ENCODE data around the gene HUNK.

The HUNK gene

DNA sequence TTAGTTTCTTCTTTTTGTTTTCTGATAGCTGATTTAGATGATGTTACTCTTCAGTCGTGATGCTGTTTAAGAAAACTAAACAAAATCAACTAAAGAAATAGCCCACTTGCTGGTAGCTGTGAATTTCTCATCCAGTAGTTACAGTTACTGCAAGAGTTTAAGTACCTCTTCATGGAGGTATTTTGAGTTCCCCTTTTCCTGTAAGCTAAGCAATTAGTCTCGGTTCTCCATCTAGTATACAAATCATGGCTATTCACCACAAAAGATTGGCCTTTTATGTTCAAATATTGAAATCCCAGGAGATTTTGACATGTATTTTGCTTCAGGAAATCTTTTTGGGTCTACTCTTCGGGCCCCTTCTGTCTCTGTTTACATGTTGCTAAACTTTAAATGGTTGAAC is 31.1 kb downstream of the HUNK start:
- Histone ChIP-seq H3K4me1 (ENCODE audit: control insufficient read depth in 2 of 2, insufficient read depth in 2 of 2, low read length in 2 of 2) (peaks cover 13 to 34% of the 10 kb centered on the region in 2 donors), H3K27me3 (ENCODE audit: control insufficient read depth in 2 of 2, insufficient read depth in 2 of 2, low read length in 2 of 2) (no peaks in the 10 kb centered on the region), H3K27ac (ENCODE audit: low read depth in 2 of 2, low read length in 2 of 2) (no peak overlapping the region), H3K36me3 (ENCODE audit: control insufficient read depth in 2 of 2, insufficient read depth in 2 of 2, low read length in 2 of 2) (no peaks in the 10 kb centered on the region), H3K9me3 (ENCODE audit: control insufficient read depth in 2 of 2, low read length in 2 of 2) (no peaks in the 10 kb centered on the region), H3K4me3 (ENCODE audit: low read length in 2 of 2) (no peak overlapping the region), H3K9ac (ENCODE audit: low read depth in 1 of 2, low read length in 2 of 2) (no peak overlapping the region)

DNA sequence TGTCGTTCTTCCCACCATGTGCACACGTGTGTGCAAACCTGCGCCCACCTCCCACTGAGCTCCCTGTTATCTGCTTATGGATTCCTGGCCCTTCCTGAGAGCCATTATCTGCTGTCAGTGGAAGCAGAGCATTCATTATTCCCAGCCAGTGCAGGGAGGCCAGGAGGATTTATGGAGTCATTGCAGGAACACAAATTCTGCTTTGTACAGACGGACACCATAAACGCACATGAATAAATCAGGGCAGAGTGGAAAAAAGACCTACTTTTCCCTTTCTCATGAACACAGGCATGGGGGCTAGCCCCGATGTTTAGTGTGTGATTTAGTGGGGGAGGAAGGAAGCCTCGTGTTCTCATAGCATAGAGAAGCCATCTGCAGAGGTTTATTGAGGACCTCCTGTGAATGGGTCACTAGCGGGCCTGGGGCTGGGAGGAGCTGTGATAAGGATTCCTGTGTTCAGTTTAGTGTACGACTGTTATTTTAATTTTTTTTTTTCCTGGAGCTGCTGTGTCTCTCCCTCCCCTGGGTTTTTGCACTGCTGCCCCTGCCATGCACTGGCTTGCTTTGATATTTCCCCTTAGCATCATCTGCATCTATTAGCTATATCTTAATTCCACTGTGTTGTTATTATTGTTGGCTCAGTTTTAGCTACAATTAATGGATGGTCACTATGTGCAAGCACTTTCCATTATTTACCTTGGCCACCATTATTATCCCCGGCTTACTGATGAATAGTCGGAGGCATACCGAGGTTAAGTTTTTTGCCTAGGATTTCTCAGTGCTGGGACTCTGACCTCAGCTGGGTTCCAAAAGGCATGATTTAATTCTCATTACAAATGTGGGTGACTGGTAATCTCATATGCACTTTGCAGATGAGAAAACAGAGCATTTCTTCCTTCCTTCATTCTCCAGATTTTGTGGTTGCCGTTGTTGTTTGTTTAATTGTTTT is 33.0 kb downstream of the HUNK start:
- no peaks in the 10 kb centered on the region for H3K9me3 ChIP-seq (ENCODE audit: control insufficient read depth in 2 of 2, low read length in 2 of 2)

DNA sequence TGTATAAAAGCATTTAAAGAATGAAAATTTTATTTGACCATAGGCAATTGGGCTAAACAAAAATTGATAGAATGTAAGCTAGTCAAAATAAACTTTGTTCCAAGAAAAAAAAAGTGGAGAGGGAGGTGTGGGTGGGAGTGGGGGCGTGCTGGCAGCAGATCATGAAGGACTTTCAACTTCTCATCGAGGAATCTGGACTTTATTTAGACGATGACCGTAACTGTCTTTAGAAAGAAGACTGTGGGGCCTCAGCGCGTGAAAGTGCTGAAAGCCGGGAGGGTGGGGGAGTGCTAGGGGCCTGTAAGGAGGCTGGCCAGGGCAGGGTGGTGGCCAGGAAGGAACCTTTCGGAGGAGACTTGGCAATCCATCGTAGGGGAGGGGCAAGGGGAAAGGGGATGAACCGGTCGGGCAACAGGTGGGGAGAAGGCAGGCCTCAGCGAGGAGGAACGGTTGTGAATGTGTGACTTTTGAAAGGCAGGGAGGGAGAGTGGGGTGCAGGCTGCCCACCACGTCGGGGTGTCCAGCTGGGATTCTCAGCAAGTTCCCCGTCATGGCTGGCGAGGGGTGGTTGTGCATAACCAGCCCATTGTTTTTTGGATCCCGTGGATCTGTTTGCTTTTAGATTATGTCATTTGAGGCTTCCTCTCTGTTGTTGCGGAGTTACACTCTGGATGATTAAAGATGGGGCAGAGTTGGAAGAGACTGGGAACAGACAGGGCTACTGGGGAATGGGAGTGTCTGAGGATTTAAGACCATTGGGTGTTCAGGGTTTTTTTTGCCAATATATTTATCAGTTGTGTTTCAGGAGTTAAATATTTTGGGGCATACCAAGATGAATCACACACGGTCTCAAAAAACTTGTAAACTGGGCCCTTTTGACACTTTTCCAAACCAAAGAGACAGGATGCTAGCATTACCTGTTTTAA is 35.5 kb downstream of the HUNK start:
- peaks cover 0 to 6% of the 10 kb centered on the region in 2 donors for H3K4me1 ChIP-seq (ENCODE audit: control insufficient read depth in 2 of 2, insufficient read depth in 2 of 2, low read length in 2 of 2)
- no peaks in the 10 kb centered on the region for H3K9me3 ChIP-seq (ENCODE audit: control insufficient read depth in 2 of 2, low read length in 2 of 2)
- no peak overlapping the region for H3K9ac ChIP-seq (ENCODE audit: low read depth in 1 of 2, low read length in 2 of 2)
- H3K4me3 ChIP-seq (ENCODE audit: low read length in 2 of 2), result no peak overlapping the region
- no peaks in the 10 kb centered on the region for H3K27me3 ChIP-seq (ENCODE audit: control insufficient read depth in 2 of 2, insufficient read depth in 2 of 2, low read length in 2 of 2)
- no peak overlapping the region for H3K27ac ChIP-seq (ENCODE audit: low read depth in 2 of 2, low read length in 2 of 2)
- H3K36me3 ChIP-seq (ENCODE audit: control insufficient read depth in 2 of 2, insufficient read depth in 2 of 2, low read length in 2 of 2), result no peaks in the 10 kb centered on the region

More for the DNA sequence above, 33.0 kb downstream of the HUNK start:
- Histone ChIP-seq H3K9ac (ENCODE audit: low read depth in 1 of 2, low read length in 2 of 2) (no peak overlapping the region), H3K4me3 (ENCODE audit: low read length in 2 of 2) (no peak overlapping the region), H3K27me3 (ENCODE audit: control insufficient read depth in 2 of 2, insufficient read depth in 2 of 2, low read length in 2 of 2) (no peaks in the 10 kb centered on the region), H3K27ac (ENCODE audit: low read depth in 2 of 2, low read length in 2 of 2) (no peak overlapping the region), H3K4me1 (ENCODE audit: control insufficient read depth in 2 of 2, insufficient read depth in 2 of 2, low read length in 2 of 2) (peaks cover 2 to 18% of the 10 kb centered on the region in 2 donors), H3K36me3 (ENCODE audit: control insufficient read depth in 2 of 2, insufficient read depth in 2 of 2, low read length in 2 of 2) (no peaks in the 10 kb centered on the region)

DNA sequence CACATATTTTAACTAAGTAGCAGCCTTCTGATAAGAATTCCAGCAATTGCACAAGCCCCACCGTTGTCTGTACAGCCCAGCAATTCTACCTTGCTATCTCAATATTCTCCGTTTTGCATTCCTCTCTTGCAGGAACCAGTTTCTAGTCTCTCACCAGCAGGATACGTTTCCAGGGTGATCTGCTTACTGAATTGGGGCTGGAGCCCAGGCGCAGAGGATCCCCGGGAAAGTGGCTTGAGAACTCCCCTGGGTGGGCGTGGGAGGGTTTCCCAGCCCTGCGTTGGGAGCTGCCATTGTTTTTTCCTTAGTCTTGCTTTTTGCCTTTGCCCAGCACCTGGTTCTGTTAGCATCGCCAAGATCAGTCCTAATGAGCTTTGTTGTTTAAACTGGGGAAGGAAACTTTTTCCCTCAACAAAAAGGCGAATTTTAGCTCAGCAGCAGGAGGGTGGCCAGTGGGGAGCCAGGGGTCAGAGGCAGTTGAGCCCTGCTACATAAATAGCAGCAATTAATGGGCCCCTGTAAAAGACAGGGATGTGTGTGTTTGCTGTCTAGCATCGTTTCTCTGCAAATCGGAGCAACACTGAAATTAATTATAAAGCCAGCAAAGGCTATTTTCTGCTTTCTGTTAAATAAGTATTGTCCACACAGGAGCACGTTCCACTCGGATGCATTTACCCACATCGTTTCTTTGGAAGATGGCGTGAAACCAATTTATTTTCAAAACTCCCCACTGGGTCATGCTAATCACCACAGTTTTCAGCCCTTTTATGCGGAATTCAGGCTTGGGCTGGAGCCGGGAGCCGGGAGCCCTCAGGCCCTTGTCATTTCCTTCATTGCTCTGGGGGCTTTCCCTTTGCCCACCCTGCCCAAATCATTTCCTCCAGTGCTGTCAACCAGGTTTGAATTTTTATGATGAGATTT is 36.6 kb downstream of the HUNK start:
- H3K27ac ChIP-seq (ENCODE audit: low read depth in 2 of 2, low read length in 2 of 2), result no peak overlapping the region

DNA sequence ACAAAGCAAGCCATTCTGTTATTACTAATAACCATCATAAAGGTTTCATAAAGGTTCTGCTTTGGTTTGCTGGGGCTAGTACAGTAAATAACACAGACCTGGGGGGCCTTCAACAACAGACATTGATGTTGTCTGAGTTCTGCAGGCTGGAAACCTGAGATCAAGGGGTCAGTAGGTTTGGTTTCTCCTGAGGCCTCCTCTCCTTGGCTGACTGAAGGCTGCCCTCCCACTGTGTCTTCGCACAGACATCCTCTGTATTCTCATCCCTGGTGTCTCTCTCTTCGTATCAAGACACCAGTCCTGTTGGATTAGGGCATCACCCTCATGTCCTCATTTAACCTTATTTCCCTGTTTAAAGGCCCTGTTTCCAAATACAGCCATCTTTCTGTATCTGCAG is 37.3 kb downstream of the HUNK start:
- H3K4me3 ChIP-seq (ENCODE audit: low read length in 2 of 2), result no peak overlapping the region
- no peaks in the 10 kb centered on the region for H3K9me3 ChIP-seq (ENCODE audit: control insufficient read depth in 2 of 2, low read length in 2 of 2)
- H3K27ac ChIP-seq (ENCODE audit: low read depth in 2 of 2, low read length in 2 of 2), result no peak overlapping the region
- H3K4me1 ChIP-seq (ENCODE audit: control insufficient read depth in 2 of 2, insufficient read depth in 2 of 2, low read length in 2 of 2), result peaks cover 0 to 6% of the 10 kb centered on the region in 2 donors
- H3K27me3 ChIP-seq (ENCODE audit: control insufficient read depth in 2 of 2, insufficient read depth in 2 of 2, low read length in 2 of 2), result no peaks in the 10 kb centered on the region
- H3K36me3 ChIP-seq (ENCODE audit: control insufficient read depth in 2 of 2, insufficient read depth in 2 of 2, low read length in 2 of 2), result no peaks in the 10 kb centered on the region
- no peak overlapping the region for H3K9ac ChIP-seq (ENCODE audit: low read depth in 1 of 2, low read length in 2 of 2)

More for the DNA sequence above, 36.6 kb downstream of the HUNK start:
- no peaks in the 10 kb centered on the region for H3K9me3 ChIP-seq (ENCODE audit: control insufficient read depth in 2 of 2, low read length in 2 of 2)
- no peak overlapping the region for H3K4me3 ChIP-seq (ENCODE audit: low read length in 2 of 2)
- no peaks in the 10 kb centered on the region for H3K36me3 ChIP-seq (ENCODE audit: control insufficient read depth in 2 of 2, insufficient read depth in 2 of 2, low read length in 2 of 2)
- peaks cover 0 to 6% of the 10 kb centered on the region in 2 donors for H3K4me1 ChIP-seq (ENCODE audit: control insufficient read depth in 2 of 2, insufficient read depth in 2 of 2, low read length in 2 of 2)
- no peaks in the 10 kb centered on the region for H3K27me3 ChIP-seq (ENCODE audit: control insufficient read depth in 2 of 2, insufficient read depth in 2 of 2, low read length in 2 of 2)
- no peak overlapping the region for H3K9ac ChIP-seq (ENCODE audit: low read depth in 1 of 2, low read length in 2 of 2)

DNA sequence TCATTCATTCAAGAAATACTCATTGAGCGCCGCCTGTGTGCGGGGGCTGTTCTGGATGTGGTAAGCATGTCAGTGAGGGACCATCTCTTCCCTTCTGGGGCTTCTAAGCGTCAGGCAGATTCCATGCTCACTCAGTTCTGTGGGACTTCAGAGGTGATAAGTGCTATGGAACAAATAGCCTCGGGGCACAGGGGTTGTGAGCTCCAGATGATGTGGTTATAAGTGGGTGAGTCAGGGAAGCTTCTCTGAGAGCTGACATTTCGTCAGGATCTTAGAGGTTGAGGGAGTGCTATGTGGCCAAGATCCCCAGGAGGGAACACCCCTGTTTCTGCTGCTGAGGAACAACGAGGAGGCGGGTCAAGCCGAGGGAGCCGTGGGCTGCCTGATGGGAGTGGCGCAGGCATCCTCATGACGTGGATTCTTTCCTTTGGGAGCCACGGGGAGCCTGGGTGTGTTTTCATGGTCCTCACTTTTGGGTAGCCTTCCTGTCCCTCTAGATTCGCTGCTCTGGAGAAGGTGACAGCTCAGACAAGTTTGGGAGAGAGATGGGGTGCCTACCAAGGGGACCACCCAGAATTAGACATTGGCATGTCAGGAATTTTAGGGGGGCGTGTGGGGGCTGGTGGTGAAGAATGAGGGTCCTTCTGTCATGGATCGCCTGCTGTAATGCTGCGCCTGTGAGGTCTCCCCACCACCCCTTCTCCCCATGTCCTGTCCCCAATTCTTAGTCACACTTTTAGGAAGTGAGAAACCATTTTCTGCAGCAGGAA is 38.5 kb downstream of the HUNK start:
- Histone ChIP-seq H3K36me3 (ENCODE audit: control insufficient read depth in 2 of 2, insufficient read depth in 2 of 2, low read length in 2 of 2) (no peaks in the 10 kb centered on the region), H3K4me1 (ENCODE audit: control insufficient read depth in 2 of 2, insufficient read depth in 2 of 2, low read length in 2 of 2) (peaks cover 0 to 6% of the 10 kb centered on the region in 2 donors), H3K4me3 (ENCODE audit: low read length in 2 of 2) (no peak overlapping the region), H3K27ac (ENCODE audit: low read depth in 2 of 2, low read length in 2 of 2) (no peak overlapping the region), H3K27me3 (ENCODE audit: control insufficient read depth in 2 of 2, insufficient read depth in 2 of 2, low read length in 2 of 2) (no peaks in the 10 kb centered on the region), H3K9me3 (ENCODE audit: control insufficient read depth in 2 of 2, low read length in 2 of 2) (no peaks in the 10 kb centered on the region), H3K9ac (ENCODE audit: low read depth in 1 of 2, low read length in 2 of 2) (no peak overlapping the region)

DNA sequence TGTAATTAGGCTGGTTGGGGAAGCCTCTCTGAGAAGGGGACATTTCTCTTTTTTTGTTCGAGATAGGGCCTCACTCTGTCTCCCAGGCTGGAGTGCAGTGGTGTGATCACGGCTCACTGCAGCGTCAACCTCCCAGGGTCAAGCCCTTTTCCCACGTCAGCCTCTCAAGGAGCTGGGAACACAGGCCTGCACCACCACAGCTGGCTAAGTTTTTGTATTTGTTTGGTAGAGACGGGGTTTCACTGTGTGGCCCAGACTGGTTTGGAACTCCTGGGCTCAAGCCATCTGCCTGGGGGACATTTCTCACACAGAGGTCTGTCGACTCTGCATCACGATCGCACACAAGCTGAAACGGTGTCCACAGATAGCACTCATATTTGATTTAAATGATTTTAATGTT is 39.7 kb downstream of the HUNK start:
- H3K9me3 ChIP-seq (ENCODE audit: control insufficient read depth in 2 of 2, low read length in 2 of 2), result no peaks in the 10 kb centered on the region
- H3K27ac ChIP-seq (ENCODE audit: low read depth in 2 of 2, low read length in 2 of 2), result no peak overlapping the region
- H3K27me3 ChIP-seq (ENCODE audit: control insufficient read depth in 2 of 2, insufficient read depth in 2 of 2, low read length in 2 of 2), result no peaks in the 10 kb centered on the region
- no peak overlapping the region for H3K4me3 ChIP-seq (ENCODE audit: low read length in 2 of 2)
- H3K9ac ChIP-seq (ENCODE audit: low read depth in 1 of 2, low read length in 2 of 2), result no peak overlapping the region
- H3K4me1 ChIP-seq (ENCODE audit: control insufficient read depth in 2 of 2, insufficient read depth in 2 of 2, low read length in 2 of 2), result peaks cover 0 to 6% of the 10 kb centered on the region in 2 donors
- H3K36me3 ChIP-seq (ENCODE audit: control insufficient read depth in 2 of 2, insufficient read depth in 2 of 2, low read length in 2 of 2), result no peaks in the 10 kb centered on the region

DNA sequence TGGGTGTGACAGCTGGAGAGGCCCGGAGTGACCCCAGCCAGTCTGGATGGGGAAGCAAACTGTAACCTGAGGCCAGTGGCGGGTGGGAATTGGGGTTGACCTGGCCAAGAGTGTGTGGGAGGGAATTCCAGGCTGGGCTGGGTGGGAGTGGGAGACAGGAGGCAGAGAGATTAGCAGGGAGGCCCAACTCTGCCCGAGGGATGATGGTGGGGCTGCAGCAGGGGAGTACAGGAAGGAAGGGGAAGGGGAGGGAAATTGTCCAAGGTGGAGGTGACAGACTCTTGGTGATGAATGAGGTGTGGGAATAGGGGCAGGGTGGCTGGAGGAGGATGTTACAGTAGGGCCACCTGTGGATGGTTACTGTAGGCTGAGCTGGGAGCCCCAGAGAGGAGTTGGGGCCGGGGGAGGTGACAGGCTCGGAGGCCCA is 40.4 kb downstream of the HUNK start:
- Histone ChIP-seq H3K9me3 (ENCODE audit: control insufficient read depth in 2 of 2, low read length in 2 of 2) (no peaks in the 10 kb centered on the region), H3K36me3 (ENCODE audit: control insufficient read depth in 2 of 2, insufficient read depth in 2 of 2, low read length in 2 of 2) (no peaks in the 10 kb centered on the region), H3K27me3 (ENCODE audit: control insufficient read depth in 2 of 2, insufficient read depth in 2 of 2, low read length in 2 of 2) (no peaks in the 10 kb centered on the region), H3K27ac (ENCODE audit: low read depth in 2 of 2, low read length in 2 of 2) (no peak overlapping the region), H3K4me1 (ENCODE audit: control insufficient read depth in 2 of 2, insufficient read depth in 2 of 2, low read length in 2 of 2) (peaks cover 0 to 5% of the 10 kb centered on the region in 2 donors), H3K4me3 (ENCODE audit: low read length in 2 of 2) (no peak overlapping the region), H3K9ac (ENCODE audit: low read depth in 1 of 2, low read length in 2 of 2) (no peak overlapping the region)

DNA sequence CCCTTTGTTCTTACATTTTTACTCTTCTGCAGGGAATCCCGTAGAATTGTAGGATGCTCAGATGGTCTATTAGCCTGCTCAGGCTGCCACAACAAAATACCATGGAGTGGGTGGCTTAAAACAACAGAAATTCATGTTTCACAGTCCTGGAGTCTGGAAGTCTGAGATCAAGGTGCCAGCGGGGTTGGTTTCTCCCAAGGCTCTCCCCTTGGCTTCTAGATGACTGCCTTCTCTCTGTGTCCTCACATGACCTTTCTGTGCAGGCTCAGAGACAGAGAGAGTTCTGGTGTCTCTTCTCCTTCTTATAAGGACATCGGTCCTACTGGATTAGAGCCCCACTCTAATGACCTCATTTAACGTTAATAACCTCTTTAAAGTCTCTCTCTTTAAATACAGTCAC is 41.7 kb downstream of the HUNK start:
- H3K27ac ChIP-seq (ENCODE audit: low read depth in 2 of 2, low read length in 2 of 2), result no peak overlapping the region
- H3K27me3 ChIP-seq (ENCODE audit: control insufficient read depth in 2 of 2, insufficient read depth in 2 of 2, low read length in 2 of 2), result no peaks in the 10 kb centered on the region
- H3K4me1 ChIP-seq (ENCODE audit: control insufficient read depth in 2 of 2, insufficient read depth in 2 of 2, low read length in 2 of 2), result no peaks in the 10 kb centered on the region
- no peak overlapping the region for H3K4me3 ChIP-seq (ENCODE audit: low read length in 2 of 2)
- H3K9ac ChIP-seq (ENCODE audit: low read depth in 1 of 2, low read length in 2 of 2), result no peak overlapping the region
- no peaks in the 10 kb centered on the region for H3K9me3 ChIP-seq (ENCODE audit: control insufficient read depth in 2 of 2, low read length in 2 of 2)
- H3K36me3 ChIP-seq (ENCODE audit: control insufficient read depth in 2 of 2, insufficient read depth in 2 of 2, low read length in 2 of 2), result no peaks in the 10 kb centered on the region
